ENCODE measurements around the gene LIPN.

LIPN gene

GRCh38 chr10:88754287-88754686 lies 5.5 kb upstream of the LIPN start:
- DNase-seq (ENCODE audit: low spot score in 2 of 2): no peak
- Mint-ChIP-seq H3K36me3 (ENCODE audit: insufficient read depth) (no peaks in the 10 kb centered on the region), H3K4me1 (no peaks in the 10 kb centered on the region), H3K27me3 (no peaks in the 10 kb centered on the region), H3K9me3 (no peaks in the 10 kb centered on the region), H3K27ac (ENCODE audit: low read depth) (no peak overlapping the region), H3K4me3 (no peak overlapping the region)
- no peak for ATAC-seq (replicated peaks; ENCODE audit: extremely low read depth, poor library complexity, severe bottlenecking)

GRCh38 chr10:88755753-88756152 lies 4.1 kb upstream of the LIPN start:
- peaks cover 7% of the 10 kb centered on the region for H3K4me1 Mint-ChIP-seq
- no peak for DNase-seq (ENCODE audit: low spot score in 2 of 2)
- no peaks in the 10 kb centered on the region for H3K27me3 Mint-ChIP-seq
- no peaks in the 10 kb centered on the region for H3K36me3 Mint-ChIP-seq (ENCODE audit: insufficient read depth)
- no peak overlapping the region for H3K4me3 Mint-ChIP-seq
- H3K27ac Mint-ChIP-seq (ENCODE audit: low read depth): no peak overlapping the region
- H3K9me3 Mint-ChIP-seq: no peaks in the 10 kb centered on the region
- no peak for ATAC-seq (replicated peaks; ENCODE audit: extremely low read depth, poor library complexity, severe bottlenecking)

DNA sequence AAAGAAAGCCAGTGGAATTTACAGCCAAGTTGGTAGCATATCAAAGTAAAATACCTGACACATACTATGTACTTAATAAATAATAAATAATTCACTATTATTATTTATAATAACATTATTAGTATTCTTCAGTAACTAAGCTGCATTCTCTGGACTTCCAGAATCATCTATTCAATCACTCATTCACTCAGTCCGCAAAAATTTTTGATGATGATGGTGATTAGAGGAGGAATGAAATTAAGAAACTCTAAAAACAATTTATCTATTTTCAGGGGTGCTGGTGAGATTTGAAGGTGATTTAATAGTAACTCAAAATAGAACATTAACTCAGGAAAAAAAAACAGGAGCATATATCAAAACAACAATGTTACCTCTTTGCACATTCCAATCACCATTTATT lies 3.2 kb upstream of the LIPN start:
- DNase-seq (ENCODE audit: low spot score in 2 of 2) (no peak), ATAC-seq (replicated peaks; ENCODE audit: extremely low read depth, poor library complexity, severe bottlenecking) (no peak)
- H3K9me3 Mint-ChIP-seq: no peaks in the 10 kb centered on the region
- H3K4me1 Mint-ChIP-seq: peaks cover 7% of the 10 kb centered on the region
- no peak overlapping the region for H3K4me3 Mint-ChIP-seq
- no peak overlapping the region for H3K27ac Mint-ChIP-seq (ENCODE audit: low read depth)
- H3K27me3 Mint-ChIP-seq: no peaks in the 10 kb centered on the region
- H3K36me3 Mint-ChIP-seq (ENCODE audit: insufficient read depth): no peaks in the 10 kb centered on the region

GRCh38 chr10:88762906-88763305 lies 3.1 kb downstream of the LIPN start:
- H3K4me1 Mint-ChIP-seq: peaks cover 7% of the 10 kb centered on the region

DNA sequence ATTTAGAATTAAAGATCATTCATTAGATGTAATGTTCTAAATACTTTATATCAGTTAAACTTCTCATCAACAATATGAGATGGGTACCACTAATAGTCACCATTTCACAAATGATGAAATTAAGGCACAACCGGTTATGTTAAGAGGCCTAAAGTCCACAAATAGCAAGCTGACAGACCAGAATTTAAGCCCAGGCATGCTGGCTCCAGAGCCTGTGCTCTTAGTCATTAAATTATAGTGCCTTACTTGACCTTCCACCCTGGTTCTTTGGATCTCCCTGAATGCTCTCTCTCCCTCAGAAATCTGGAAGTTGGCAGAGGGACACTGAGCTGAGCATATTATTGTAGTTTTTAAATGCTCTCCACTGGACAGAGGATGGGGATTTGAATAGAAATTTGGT lies 3.6 kb downstream of the LIPN start:
- no peak overlapping the region for H3K27ac Mint-ChIP-seq (ENCODE audit: low read depth)
- H3K36me3 Mint-ChIP-seq (ENCODE audit: insufficient read depth): no peaks in the 10 kb centered on the region
- DNase-seq (ENCODE audit: low spot score in 2 of 2) (no peak), ATAC-seq (replicated peaks; ENCODE audit: extremely low read depth, poor library complexity, severe bottlenecking) (no peak)
- H3K4me1 Mint-ChIP-seq: peaks cover 7% of the 10 kb centered on the region
- no peaks in the 10 kb centered on the region for H3K9me3 Mint-ChIP-seq
- no peaks in the 10 kb centered on the region for H3K27me3 Mint-ChIP-seq
- no peak overlapping the region for H3K4me3 Mint-ChIP-seq

More at GRCh38 chr10:88762906-88763305, 3.1 kb downstream of the LIPN start:
- no peak overlapping the region for H3K27ac Mint-ChIP-seq (ENCODE audit: low read depth)
- ATAC-seq (replicated peaks; ENCODE audit: extremely low read depth, poor library complexity, severe bottlenecking): no peak
- H3K36me3 Mint-ChIP-seq (ENCODE audit: insufficient read depth): no peaks in the 10 kb centered on the region
- no peak for DNase-seq (ENCODE audit: low spot score in 2 of 2)
- H3K27me3 Mint-ChIP-seq: no peaks in the 10 kb centered on the region
- no peaks in the 10 kb centered on the region for H3K9me3 Mint-ChIP-seq
- no peak overlapping the region for H3K4me3 Mint-ChIP-seq

- DNase-seq (ENCODE audit: low spot score in 2 of 2): no peak
- H3K27me3 Mint-ChIP-seq: no peaks in the 10 kb centered on the region
- ATAC-seq (replicated peaks; ENCODE audit: extremely low read depth, poor library complexity, severe bottlenecking): no peak
- no peaks in the 10 kb centered on the region for H3K9me3 Mint-ChIP-seq
- no peaks in the 10 kb centered on the region for H3K36me3 Mint-ChIP-seq (ENCODE audit: insufficient read depth)
- peaks cover 7% of the 10 kb centered on the region for H3K4me1 Mint-ChIP-seq
- H3K27ac Mint-ChIP-seq (ENCODE audit: low read depth): no peak overlapping the region
- no peak overlapping the region for H3K4me3 Mint-ChIP-seq
These were observed 4.3 kb downstream of the LIPN start for GRCh38 chr10:88764110-88764509.

DNA sequence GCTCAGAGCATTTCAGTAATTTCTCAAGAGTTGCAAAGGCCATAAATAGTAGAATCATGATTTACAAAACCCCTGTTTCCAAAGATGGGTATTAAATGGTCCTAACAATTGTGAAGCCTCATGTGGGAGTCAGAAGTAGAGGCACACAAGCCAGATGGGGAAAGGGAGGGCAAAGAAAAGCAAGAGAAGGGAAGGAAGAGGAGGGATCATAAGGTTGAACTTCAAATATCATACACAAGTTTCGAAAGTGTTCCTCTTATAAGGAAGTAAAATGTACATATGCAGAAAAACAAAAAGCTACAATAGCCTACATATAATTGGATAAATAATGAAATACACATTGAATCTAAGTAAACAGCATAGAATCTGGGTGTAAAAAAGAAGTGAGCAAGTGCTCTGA lies 6.0 kb downstream of the LIPN start:
- H3K36me3 Mint-ChIP-seq (ENCODE audit: insufficient read depth): no peaks in the 10 kb centered on the region
- ATAC-seq (replicated peaks; ENCODE audit: extremely low read depth, poor library complexity, severe bottlenecking) (no peak), DNase-seq (ENCODE audit: low spot score in 2 of 2) (no peak)
- no peak overlapping the region for H3K4me3 Mint-ChIP-seq
- H3K27me3 Mint-ChIP-seq: no peaks in the 10 kb centered on the region
- H3K9me3 Mint-ChIP-seq: no peaks in the 10 kb centered on the region
- H3K4me1 Mint-ChIP-seq: no peaks in the 10 kb centered on the region
- no peak overlapping the region for H3K27ac Mint-ChIP-seq (ENCODE audit: low read depth)

GRCh38 chr10:88769384-88769783 lies 9.6 kb downstream of the LIPN start:
- Mint-ChIP-seq H3K27ac (ENCODE audit: low read depth) (no peak overlapping the region), H3K4me3 (no peak overlapping the region), H3K4me1 (no peaks in the 10 kb centered on the region), H3K9me3 (no peaks in the 10 kb centered on the region), H3K27me3 (no peaks in the 10 kb centered on the region), H3K36me3 (ENCODE audit: insufficient read depth) (peaks cover 2% of the 10 kb centered on the region)
- ATAC-seq (replicated peaks; ENCODE audit: extremely low read depth, poor library complexity, severe bottlenecking) (no peak), DNase-seq (ENCODE audit: low spot score in 2 of 2) (no peak)

- no peaks in the 10 kb centered on the region for H3K9me3 Mint-ChIP-seq
- H3K27me3 Mint-ChIP-seq: no peaks in the 10 kb centered on the region
- DNase-seq (ENCODE audit: low spot score in 2 of 2) (no peak), ATAC-seq (replicated peaks; ENCODE audit: extremely low read depth, poor library complexity, severe bottlenecking) (no peak)
- no peak overlapping the region for H3K27ac Mint-ChIP-seq (ENCODE audit: low read depth)
- no peaks in the 10 kb centered on the region for H3K36me3 Mint-ChIP-seq (ENCODE audit: insufficient read depth)
- peaks cover 10% of the 10 kb centered on the region for H3K4me1 Mint-ChIP-seq
- no peak overlapping the region for H3K4me3 Mint-ChIP-seq
These were observed 21.4 kb downstream of the LIPN start for GRCh38 chr10:88781206-88781605.

GRCh38 chr10:88782222-88782621 lies 22.4 kb downstream of the LIPN start:
- Mint-ChIP-seq H3K4me1 (peaks cover 10% of the 10 kb centered on the region), H3K27me3 (no peaks in the 10 kb centered on the region), H3K4me3 (no peak overlapping the region), H3K36me3 (ENCODE audit: insufficient read depth) (no peaks in the 10 kb centered on the region), H3K27ac (ENCODE audit: low read depth) (no peak overlapping the region), H3K9me3 (no peaks in the 10 kb centered on the region)
- ATAC-seq (replicated peaks; ENCODE audit: extremely low read depth, poor library complexity, severe bottlenecking): no peak
- DNase-seq (ENCODE audit: low spot score in 2 of 2): no peak

DNA sequence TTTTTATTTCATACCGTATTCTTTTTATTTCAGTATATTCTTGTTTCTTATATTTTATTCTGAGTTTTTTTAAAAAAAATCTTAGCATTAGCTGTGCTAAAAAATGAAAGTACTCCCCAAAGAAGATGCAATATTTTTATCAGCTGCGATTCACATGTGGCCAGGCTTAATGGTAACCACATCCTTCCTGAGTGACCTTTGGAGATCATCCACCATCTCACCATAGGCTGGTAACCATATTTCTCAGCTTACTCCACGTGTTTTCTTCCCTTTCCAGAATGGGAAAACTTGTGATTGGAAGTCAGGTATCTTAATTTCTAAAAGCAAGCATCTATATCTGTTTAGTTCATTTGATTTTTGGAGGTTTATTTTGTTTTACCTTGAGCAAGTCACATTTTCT lies 23.9 kb downstream of the LIPN start:
- DNase-seq (ENCODE audit: low spot score in 2 of 2) (no peak), ATAC-seq (replicated peaks; ENCODE audit: extremely low read depth, poor library complexity, severe bottlenecking) (no peak)
- Mint-ChIP-seq H3K4me1 (peaks cover 10% of the 10 kb centered on the region), H3K36me3 (ENCODE audit: insufficient read depth) (no peaks in the 10 kb centered on the region), H3K4me3 (no peak overlapping the region), H3K27ac (ENCODE audit: low read depth) (no peak overlapping the region), H3K27me3 (no peaks in the 10 kb centered on the region), H3K9me3 (no peaks in the 10 kb centered on the region)

DNA sequence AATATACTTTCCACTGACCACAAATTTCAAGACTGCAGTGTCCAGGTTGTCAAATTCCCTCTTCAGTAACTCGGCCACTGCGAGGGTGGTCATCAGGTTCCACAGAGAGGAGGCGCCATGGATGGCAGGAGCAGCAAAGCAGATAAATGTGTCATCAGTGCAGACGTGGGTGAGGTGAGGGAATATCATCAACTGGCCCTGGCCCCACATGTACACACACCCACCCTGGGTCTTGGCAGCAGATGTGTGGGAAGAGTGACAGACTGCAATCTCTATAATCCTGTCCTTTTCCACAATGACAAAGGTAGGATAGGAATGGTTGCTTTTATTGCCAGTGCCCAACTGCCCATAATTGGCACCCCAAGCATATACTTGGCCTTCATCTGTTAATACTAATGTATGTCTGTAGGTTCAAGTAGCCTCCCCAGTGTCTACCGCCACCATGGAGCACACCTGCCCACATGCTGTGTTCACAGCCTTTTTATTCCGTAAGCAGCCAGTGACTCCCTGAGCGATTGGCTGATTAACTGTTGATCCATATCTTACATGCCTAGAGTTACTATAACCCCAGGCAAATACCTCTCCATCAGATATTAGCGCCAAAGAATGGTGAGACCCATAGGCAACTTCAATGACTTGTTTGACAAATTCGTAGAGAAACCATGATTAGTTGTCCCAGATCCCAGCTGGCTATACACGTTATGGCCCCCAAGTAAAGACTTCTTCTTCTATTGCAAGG lies 26.4 kb downstream of the LIPN start:
- Mint-ChIP-seq H3K36me3 (ENCODE audit: insufficient read depth) (no peaks in the 10 kb centered on the region), H3K9me3 (no peaks in the 10 kb centered on the region), H3K27me3 (no peaks in the 10 kb centered on the region), H3K27ac (ENCODE audit: low read depth) (no peak overlapping the region), H3K4me1 (peaks cover 10% of the 10 kb centered on the region), H3K4me3 (no peak overlapping the region)
- no peak for ATAC-seq (replicated peaks; ENCODE audit: extremely low read depth, poor library complexity, severe bottlenecking)
- no peak for DNase-seq (ENCODE audit: low spot score in 2 of 2)

- no peaks in the 10 kb centered on the region for H3K9me3 Mint-ChIP-seq
- H3K4me1 Mint-ChIP-seq: peaks cover 10% of the 10 kb centered on the region
These were observed 27.6 kb downstream of the LIPN start for GRCh38 chr10:88787463-88787862.

More at GRCh38 chr10:88787463-88787862, 27.6 kb downstream of the LIPN start:
- DNase-seq (ENCODE audit: low spot score in 2 of 2): no peak
- H3K27ac Mint-ChIP-seq (ENCODE audit: low read depth): no peak overlapping the region
- no peak for ATAC-seq (replicated peaks; ENCODE audit: extremely low read depth, poor library complexity, severe bottlenecking)
- no peaks in the 10 kb centered on the region for H3K36me3 Mint-ChIP-seq (ENCODE audit: insufficient read depth)
- no peaks in the 10 kb centered on the region for H3K27me3 Mint-ChIP-seq
- H3K4me3 Mint-ChIP-seq: no peak overlapping the region

Data from central memory CD8-positive, alpha-beta T cell (primary cell).